ENCODE measurements around the gene HOXA1. TPM values are rescaled to one million over a fixed set of nuclear protein-coding genes. Genes with fewer than 3 reads are reported as not detected.
A peak's percentile ranks its signal among the peaks of the same experiment; 100 is the strongest.

The HOXA1 gene
- total RNA-seq, 3 donors from 2014 or later = 0.33 to 0.80 (median 0.44) TPM

GRCh38 chr7:27128776-27129728, 33.3 kb upstream of the HOXA1 start:
- H3K4me3 ChIP-seq = peak overlapping the region; percentile 69 to 98 (median 90)

GRCh38 chr7:27128034-27128433, 32.2 kb upstream of the HOXA1 start:
- Histone ChIP-seq H3K4me1 (peaks cover 5 to 7% of the 10 kb centered on the region in 2 donors), H3K4me3 (peak overlapping the region in 1 of 3 donors; percentile 4), H3K9me3 (no peaks in the 10 kb centered on the region), H3K36me3 (no peaks in the 10 kb centered on the region), H3K27me3 (no peaks in the 10 kb centered on the region), H3K27ac (peak overlapping the region; percentile 45 to 98)
- no peak for TF ChIP-seq POLR2AphosphoS5 (IDR thresholded peaks at IDR 0.05)
- no peak for TF ChIP-seq CTCF (IDR thresholded peaks at IDR 0.05)
- TF ChIP-seq POLR2A (IDR thresholded peaks at IDR 0.05) = no peak
- intact Hi-C loops (cut with DNase I; ENCODE audit: low total_unique reads) = no loop called here
- DNase-seq (ENCODE audit: low spot score in 2 of 2) = peak in 1 of 2 donors; percentile 16

More at GRCh38 chr7:27128776-27129728, 33.3 kb upstream of the HOXA1 start:
- Histone ChIP-seq H3K27ac (peak overlapping the region; percentile 94 to 98), H3K9me3 (no peaks in the 10 kb centered on the region), H3K36me3 (no peaks in the 10 kb centered on the region), H3K4me1 (peaks cover 5 to 7% of the 10 kb centered on the region in 2 donors), H3K27me3 (no peaks in the 10 kb centered on the region)
- TF ChIP-seq POLR2A (IDR thresholded peaks at IDR 0.05) (no peak), POLR2AphosphoS5 (IDR thresholded peaks at IDR 0.05) (no peak), CTCF (IDR thresholded peaks at IDR 0.05) (no peak)
- intact Hi-C loops (cut with DNase I; ENCODE audit: low total_unique reads) = no loop called here
- peak in 1 of 2 donors; percentile 43 for DNase-seq (ENCODE audit: low spot score in 2 of 2)

GRCh38 chr7:27126596-27127327, 31.0 kb upstream of the HOXA1 start:
- Histone ChIP-seq H3K27ac (peak overlapping the region; percentile 95 to 98), H3K4me1 (peaks cover 5 to 7% of the 10 kb centered on the region in 2 donors)
- TF ChIP-seq POLR2A (IDR thresholded peaks at IDR 0.05) = no peak
- no peak for TF ChIP-seq CTCF (IDR thresholded peaks at IDR 0.05)
- TF ChIP-seq POLR2AphosphoS5 (IDR thresholded peaks at IDR 0.05) = no peak

GRCh38 chr7:27125986-27126394, 30.2 kb upstream of the HOXA1 start:
- no peaks in the 10 kb centered on the region for H3K36me3 ChIP-seq
- peak in 1 of 2 donors; percentile 12 for DNase-seq (ENCODE audit: low spot score in 2 of 2)
- intact Hi-C loops (cut with DNase I; ENCODE audit: low total_unique reads) = no loop called here
- H3K27me3 ChIP-seq = no peaks in the 10 kb centered on the region
- no peak overlapping the region for H3K4me3 ChIP-seq
- peaks cover 0 to 7% of the 10 kb centered on the region in 2 donors for H3K4me1 ChIP-seq
- no peaks in the 10 kb centered on the region for H3K9me3 ChIP-seq
- TF ChIP-seq POLR2AphosphoS5 (IDR thresholded peaks at IDR 0.05) (no peak), CTCF (IDR thresholded peaks at IDR 0.05) (no peak), POLR2A (IDR thresholded peaks at IDR 0.05) (no peak)
- H3K27ac ChIP-seq = peak overlapping the region; percentile 95 to 98

More at GRCh38 chr7:27126596-27127327, 31.0 kb upstream of the HOXA1 start:
- no peaks in the 10 kb centered on the region for H3K27me3 ChIP-seq
- DNase-seq (ENCODE audit: low spot score in 2 of 2) = peak in 1 of 2 donors; percentile 9
- no peaks in the 10 kb centered on the region for H3K36me3 ChIP-seq
- H3K4me3 ChIP-seq = no peak overlapping the region
- intact Hi-C loops (cut with DNase I; ENCODE audit: low total_unique reads) = no loop called here
- no peaks in the 10 kb centered on the region for H3K9me3 ChIP-seq

Measured in breast epithelium (tissue), 4 donors.